Cerebellar cortex (tissue), 1 donor: ENCODE measurements around the gene HAUS7.

Experiments used
- DNase-seq: peaks from one replicate; pipeline ENCODE4 v3.0.0-alpha.2; 2015; ENCODE audit warnings: low spot score

HAUS7 gene

DNA sequence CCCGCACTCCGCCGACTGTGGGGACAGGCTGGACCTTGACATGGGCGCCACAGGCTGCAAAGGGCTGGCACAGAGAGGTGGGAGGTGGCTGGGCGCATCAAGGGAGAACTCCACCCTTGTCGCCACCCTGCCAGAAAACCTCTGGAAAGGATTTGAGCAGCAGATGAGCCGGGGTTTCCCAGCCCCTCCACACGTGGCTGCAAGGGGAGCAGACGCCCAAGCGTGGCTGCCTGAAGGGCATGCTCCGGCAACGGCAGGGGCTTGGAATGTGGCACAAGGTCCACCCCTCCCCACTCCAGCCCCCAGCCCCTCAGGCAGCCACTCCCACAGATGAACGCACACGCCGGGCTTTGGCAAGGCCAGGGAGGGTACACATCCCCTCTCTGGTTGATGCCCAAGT is 29.0 kb upstream of the HAUS7 start:
- no peak for DNase-seq

DNA sequence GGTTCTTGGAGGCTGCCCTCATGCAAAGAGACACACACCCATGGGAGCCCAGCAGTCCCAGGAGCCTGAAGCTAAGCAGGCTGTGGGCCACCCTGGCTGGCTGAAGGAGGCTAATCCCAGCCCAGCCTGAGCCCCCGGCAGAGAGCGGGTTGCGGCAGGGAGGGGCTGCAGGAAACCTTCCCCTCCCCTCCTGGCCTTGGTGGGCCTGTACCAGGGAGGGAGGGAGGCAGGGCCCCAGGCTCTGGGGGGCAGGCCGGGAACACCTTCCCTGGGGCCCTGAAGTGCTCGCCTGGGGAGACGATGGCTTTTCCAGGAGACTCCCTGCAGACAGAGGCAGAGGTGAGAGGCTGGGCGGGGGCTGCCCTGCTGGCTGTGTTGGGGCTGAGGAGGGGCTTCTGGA is 28.1 kb upstream of the HAUS7 start:
- DNase-seq = no peak

DNA sequence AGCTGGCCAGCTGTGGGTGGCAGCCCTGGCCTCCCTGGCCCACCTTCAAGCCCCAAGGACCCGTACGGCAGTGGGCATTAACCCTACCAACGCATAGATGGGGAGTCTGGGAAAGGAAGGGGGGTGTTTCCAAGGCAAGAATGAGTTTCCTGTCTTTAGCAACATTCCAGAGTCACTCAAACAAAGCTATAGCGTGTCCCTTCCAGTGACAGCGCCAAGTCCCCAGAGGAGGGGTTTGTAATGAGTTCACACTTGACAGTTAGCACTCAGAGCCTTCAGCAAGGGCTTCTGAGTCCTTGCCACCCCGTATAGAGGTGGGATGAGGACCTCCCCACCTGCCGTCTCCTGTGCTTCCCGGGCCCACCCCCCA is 26.2 kb upstream of the HAUS7 start:
- DNase-seq = no peak

DNA sequence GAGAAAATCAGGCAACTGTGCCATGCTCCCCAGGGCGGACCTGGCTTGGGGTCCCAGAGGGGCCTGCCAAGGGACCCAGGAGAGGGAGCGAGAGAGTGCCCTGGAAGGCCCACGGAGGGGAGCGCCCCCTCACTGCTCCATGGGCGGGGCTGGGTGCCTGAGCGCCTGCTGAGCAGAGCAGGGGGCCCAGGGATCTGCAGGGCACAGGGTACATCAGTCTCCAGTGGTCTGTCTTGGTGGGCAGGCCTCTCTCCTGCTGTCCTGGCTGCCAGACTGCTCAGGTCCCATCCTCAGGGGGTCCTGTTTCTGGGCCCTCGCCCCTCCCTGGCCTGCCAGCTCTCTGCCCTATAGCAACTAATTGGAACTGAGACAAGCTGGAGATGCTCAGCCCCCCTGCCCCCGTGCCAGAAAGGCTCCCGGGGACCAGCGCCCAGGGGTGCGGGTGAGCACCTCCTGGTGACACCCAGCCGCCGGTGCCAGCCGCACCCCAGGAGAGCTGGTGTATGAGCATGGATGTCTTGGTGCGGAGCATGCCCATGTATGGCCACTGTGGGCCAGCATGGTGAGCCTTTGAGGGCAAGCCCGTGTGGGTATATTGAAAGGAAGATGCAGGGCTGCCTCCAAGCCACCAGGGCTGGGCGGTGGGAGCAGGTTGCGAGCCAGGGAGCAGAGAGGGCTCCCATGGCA is 25.7 kb upstream of the HAUS7 start:
- DNase-seq = no peak

DNA sequence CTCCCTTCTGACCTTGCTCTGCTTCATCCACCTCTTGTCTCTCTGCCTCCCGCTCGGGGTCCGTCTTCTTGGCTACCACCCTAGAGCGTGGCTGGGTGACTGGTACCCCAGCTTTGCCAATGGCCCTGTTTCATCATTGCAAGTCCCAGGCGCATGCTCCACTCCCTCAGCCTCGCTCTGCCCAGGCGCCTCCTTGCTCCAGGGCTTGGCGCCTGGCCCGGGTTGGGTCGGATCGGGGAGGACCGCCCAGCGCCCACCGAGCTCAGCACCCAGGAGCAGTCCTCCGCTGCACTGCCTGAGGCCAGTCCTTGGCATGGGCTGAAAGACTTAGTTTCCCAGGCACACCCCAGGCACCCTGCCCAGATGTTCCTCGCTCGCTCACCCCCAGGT is 25.0 kb upstream of the HAUS7 start:
- DNase-seq = no peak

DNA sequence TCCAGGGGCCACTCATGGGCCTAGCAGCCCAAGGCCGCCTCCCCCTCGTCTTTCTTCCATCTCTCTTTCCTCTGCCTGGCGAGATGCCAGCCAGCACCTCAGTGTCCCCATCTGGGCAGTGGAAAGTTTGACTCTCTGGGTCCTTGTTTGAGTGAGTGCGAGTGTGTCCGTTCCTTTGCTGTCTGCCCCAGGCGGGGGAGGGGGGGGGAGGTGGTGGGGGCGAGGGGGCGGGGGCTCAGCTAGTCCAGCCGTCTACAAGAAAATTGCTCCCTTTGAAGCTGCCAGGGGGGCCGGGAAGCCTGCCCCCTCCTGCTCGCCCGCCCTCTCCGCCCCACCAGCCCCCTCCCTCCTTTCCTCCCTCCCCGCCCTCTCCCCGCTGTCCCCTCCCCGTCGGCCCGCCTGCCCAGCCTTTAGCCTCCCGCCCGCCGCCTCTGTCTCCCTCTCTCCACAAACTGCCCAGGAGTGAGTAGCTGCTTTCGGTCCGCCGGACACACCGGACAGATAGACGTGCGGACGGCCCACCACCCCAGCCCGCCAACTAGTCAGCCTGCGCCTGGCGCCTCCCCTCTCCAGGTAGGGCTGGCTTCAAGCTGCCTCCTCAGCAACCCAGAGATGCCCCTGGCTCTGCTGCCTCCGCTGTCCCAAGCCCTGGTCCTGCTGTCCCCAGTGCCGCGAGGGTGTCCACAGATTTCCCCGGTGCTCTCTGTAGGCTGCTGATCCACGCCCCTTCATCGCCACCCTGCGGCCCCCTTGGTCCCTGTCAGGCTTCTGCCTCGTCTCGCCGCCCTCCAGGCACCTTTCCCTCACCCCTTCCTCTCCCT is 24.4 kb upstream of the HAUS7 start, which contains the start of gene BGN:
Gene BGN (plus strand): TSS at position 440 of the 821 bp plus-strand sequence. CDS start 9,652 bp downstream, outside the sequence.
- DNase-seq = no peak

DNA sequence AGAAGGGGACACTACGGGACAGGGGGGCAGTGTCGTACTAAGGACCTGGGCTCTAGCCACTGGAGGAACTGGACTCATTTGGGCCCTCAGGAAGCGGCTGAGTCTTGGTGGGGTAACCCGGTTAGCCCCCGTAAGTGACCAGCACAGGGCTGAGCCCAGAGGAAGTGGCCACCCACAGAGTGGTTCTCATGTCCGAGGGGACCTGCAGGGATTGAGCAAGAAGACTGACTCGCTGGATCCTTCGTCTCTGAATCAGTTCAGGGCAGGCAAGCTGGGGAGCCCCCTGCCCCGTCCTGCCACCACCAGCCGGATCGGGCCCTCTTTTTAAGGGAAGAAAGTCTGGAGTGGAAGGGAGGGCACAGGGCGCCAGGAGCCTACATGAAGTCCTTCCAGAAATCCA is 23.7 kb upstream of the HAUS7 start:
- DNase-seq = no peak

DNA sequence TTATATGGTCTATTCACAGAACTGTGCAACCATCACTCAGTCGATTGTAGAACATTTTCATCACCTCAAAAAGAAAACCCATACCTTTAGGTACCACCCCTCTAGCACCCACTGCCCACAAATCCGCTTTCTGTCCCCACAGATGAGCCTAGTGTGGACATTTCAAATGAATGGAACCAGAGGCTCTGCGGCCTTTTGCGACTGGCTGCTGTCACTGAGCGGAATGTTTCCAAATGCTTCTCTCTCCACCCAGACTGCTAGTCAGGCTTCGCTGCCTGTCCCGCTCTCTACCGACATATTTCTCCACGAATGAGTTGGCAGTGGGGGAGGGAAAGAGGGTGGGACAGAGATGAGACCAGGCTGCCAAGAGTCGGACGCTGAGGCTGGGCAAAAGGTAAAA is 22.7 kb upstream of the HAUS7 start:
- no peak for DNase-seq

DNA sequence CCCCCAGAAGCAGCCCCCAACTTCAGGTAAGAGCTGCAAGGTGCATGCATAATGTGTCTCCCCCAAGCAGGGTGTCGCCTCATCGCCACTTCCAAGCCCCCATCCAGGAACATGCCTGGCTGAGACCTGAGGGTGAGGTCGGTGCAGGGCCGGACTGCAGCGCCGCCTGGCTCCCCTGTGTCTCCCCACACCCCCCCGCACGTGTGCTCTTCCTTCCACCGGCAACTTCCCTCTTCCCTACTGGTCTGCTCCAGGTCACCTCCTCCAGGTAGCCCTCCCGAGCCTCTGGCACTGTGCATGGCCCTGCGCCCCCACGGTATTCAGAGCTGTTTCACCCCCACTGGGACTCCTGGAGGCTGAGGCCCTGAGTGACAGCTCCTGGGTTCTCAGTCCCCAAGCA is 22.2 kb upstream of the HAUS7 start:
- DNase-seq = no peak

DNA sequence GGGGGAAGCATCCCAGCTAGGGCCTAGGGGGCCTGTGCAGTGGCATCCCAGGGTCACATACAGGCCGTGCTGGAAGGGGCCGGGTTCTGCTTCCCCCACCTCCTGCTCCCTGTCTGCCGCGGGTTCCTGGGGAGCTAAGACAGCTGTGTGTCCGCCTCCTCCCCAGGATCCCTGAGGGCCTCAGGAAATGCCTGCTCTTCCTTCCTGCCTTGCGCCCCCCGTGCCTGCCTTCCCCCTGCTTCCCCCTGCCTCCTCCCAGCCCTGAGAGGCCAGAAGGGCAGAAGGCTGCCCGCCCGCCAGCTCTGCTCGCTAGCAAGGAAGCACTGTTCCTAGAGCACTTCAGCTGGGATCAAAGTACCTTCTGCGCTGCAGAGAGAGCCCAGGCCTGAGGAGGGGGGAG is 21.5 kb upstream of the HAUS7 start:
- no peak for DNase-seq

DNA sequence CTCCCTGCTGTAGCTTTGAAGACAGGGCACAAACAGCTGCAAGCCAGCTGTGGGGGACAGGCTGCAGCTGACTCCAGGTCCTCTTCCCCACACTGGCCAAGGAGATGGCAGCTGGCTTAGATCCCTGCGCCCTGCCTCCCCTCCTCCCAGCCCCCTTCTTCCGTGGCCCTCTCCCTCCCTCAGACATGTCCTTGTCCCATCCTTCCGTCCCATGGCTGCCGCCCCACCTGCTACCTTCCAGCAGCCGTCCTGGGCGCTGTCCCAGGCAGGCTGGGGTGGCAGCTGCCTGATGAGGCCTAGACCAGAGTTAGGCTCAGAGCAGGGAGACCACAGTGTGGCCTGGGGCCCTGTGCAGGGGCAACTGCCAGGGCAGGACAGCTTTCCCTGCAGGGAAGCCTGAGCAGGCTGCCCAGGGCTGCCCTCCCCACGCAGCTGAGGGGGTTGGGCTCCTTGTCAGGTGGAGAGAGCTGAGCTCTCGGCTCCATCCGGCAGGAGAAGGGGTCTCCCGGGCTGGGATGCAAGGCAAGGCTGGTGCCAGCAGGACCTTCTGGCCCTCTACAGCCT is 21.1 kb upstream of the HAUS7 start:
- DNase-seq = no peak

DNA sequence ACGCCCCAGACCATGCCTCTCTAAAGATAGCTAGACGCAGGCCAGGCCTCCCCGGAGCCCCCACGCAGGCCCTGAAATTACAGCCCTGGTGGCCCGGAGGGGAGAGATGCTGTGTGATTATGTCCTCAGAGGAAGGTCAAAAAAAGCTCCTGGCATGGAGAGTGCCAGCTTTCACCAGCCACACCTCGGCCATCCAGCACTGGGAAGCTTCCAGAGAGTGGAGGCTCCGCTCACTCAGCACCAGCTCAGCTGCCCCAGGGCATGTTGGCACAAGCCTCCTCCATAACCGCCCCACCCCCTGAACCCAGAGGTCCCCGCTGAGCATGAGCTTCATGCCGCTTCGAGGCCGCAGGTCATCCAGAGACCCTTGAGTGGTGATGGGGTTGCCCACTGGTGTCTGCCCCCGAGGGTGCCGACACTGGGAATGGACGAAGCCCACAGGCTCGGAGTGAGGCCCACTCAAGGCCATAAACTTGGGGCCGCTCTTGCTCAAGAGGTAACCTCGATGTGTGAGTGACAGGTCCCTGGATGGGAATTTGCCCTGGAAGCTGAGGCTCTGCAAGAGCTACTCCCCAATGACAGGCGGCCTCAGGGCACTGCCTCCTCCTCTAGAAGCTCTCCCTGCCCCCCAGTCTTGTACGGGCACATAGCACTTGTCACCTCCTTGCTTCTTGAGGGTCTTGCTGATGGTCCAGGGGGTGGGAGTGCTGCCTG is 20.0 kb upstream of the HAUS7 start:
- no peak for DNase-seq

DNA sequence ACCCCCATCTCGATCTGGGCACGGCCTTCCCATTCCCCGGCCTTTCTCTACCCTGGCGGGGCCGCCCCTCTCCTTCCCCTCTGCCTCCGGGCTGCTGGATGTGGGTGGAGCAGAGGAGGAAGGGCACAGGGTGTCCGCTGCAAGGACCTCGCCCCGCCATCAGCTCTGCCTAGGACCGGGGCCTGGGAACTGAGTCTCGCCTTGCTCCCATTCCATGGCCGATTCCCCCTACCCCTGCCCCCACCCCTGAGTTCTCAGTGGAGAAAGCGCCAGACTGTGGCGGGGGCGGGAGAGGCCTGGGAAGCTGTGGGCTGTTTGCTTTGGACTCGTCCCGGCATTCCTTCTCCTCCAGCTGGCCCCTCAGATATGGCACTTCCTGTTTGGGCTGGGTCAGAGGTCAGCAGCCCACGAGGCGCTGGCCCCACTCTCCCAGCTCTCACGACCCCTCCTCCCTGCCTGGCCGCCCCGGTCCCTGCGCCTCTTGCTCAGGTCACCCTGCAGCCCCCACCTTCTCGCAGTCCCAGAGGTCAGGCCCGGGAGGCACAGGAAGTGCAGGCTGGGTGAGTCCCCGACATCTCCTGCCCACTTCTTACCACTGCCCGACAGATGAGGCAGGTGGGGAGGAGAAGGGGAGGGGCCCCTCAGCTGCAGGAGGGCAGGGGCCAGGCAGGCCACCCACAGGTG is 18.0 kb upstream of the HAUS7 start:
- no peak for DNase-seq

DNA sequence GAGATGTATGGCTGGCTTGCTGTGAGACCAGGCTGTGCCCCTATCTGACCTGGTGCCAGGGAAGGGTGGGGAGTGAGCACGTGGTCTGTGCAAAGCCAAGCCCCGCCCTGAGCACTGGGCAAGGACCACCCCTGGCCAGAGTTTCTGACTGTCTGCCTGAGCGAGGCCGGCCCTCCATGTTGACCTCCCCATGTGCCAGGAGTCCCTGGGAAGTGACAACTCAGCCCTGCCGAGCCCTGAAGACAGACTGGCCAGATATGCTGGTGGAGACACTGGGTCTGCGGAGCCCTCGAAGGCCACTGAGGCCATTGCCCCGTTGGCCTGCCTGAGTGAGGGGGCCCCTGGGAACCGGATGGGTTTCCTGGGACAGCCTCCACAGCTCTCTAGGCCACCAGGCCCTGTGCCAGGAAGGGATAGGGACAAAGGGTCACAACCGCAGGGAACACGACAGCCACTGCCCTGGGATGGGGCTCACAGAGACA is 17.3 kb upstream of the HAUS7 start:
- DNase-seq = no peak

DNA sequence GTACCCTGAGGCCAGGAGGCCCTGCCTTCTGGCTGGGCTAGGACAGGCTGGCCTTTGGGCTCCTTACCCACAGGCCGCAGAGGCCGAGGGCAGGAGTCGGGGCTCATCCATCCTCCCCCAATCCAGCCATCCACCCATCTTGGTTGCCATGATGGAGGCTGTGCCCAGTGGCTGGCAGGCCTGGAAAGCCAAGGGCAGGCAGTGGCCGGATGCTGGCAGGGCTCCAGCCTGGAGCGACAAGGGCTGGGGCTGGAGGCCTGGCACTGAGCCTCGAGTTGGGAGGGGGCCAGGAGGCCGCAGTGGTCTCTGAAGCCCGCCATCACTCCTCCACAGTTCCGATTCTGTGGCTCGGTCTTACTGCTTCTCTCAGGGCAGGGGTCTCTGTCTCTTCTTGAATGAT is 15.8 kb upstream of the HAUS7 start:
- DNase-seq = no peak

DNA sequence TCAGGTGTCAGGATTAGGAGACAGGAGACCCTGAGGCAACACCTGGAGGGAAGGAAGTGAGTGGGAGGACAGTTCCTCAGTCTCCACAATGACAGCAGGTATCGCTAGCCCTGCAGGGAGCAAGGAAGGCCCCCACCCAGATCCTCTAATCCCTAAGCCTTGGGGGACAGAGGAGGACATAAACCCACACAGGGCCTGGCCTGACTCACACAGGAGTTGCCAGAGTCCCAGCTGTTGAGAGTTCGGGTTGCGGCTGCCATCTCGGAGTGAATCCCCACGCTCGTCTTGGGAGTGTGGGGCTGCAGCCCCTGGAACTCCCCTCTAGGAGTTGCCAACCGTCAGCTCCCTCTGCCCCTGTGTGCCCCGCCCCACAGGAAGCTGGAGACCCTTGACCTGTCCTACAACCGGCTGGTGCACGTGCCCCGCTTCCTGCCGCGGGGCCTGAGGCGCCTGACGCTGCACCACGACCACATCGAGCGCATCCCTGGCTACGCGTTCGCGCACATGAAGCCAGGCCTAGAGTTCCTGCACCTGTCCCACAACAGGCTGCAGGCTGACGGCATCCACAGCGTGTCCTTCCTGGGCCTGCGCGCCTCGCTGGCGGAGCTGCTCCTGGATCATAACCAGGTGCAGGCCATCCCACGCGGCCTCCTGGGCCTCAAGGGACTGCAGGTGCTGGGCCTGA is 15.2 kb upstream of the HAUS7 start:
- DNase-seq = no peak

DNA sequence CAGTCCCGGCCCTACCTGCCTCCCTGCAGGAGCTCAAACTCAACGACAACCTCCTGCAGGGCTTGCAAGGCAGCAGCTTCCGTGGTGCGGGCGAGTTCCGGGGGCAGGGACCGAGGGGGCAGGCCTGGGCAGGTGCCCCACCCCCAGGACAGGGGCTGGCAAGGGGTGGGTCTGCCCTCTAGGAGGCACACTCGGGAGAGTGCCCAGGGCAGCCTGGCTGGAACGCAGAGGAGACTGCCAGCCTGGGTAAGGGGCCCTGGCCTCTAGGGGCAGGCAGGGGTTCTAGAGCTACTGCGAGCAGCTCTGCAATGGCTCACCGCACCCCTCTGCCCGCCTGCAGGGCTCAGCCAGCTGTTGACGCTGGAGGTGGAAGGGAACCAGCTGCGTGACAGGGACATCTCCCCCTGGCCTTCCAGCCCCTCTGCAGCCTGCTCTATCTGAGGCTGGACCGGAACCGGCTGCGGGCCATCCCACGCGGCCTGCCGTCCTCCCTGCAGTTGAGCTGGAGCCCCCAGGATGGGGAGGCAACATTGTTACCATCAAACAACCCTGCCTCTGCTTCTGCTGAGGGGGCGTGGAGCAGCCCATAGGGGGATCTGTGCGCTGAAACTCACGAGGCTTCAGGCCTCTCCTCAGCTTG is 12.1 kb upstream of the HAUS7 start:
- DNase-seq = no peak

DNA sequence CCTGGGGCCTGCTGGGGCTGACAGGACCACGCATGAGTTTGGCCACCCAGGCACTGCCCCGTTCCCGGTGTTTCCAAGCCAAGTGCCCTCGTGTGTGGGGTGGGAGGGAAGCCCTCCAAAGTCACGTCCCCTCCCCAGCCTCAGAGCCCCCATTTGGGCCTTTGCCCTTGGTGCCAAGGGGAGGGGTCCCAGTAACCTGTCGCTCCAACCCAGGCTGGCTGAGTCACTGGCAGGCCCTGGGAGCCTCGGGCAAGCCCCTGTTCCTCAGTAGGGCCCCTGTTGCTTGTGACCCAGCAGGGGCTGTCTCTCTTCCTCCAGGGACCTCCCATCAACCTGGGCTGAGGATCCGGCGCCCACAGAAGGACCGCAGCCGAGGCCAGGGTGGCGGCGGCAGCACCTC is 10.7 kb upstream of the HAUS7 start:
- no peak for DNase-seq

DNA sequence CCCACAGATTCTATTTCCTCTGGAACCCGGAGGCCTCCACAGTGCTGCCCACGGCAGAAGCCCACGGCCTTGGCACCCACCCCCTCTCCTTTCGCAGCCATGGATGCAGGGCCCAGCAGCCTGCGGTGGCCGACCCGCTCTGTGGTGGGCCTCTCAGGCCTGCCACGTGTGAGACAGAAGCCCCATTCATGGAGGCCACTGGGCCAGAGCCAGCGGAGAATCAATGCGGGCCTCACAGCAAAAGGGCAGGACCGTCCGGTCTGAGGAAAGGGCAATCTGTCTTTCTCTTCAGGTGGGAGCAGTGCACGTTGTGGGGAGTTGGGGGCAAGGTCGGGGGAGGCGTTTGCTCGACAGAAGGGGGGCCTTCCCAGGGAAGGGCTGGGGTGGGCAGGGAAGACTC is 8.4 kb upstream of the HAUS7 start:
- no peak for DNase-seq

DNA sequence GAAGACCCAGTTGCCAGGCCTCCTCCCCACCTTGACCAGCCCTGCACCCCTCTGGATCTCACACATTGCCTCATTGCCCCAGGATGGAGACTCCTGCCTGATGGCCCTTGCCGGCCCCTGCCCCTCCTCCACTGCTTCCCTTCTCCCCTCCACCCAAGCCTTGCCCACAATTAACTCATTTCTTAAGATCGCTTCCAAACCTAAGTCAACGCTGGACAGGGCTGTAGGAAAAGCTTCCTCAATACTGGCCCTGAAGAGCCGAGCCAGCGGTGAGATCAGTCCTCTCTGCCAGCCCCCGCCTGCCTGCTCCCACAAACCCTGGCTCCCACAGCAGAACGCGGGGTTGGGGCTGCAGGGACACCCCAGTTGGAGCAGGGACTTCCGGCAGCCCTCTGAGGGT is 7.5 kb upstream of the HAUS7 start:
- no peak for DNase-seq

DNA sequence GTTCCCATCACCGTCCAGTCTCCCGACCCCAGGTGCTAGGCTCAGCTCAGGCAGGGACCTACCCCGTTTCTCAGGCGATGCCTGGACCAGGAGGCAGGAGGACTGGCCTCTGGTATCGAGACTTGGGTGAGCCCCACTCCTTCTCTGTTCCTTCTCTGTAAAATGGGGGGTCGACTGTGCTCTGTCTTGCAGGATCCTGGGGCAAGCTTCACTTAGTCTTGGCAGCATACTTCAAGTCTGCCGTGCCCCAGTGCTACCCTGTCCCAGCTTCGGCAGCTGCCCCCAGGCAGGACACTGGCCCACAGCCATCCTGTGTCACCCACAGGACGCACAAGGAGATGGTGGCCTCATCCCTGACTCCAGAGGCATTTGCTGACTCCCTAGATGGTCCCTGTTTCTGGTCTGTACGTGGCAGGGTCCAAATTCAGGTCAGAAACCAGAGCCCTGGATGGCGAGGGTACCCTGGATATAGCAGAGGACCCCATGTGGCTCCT is 7.0 kb upstream of the HAUS7 start:
- DNase-seq = no peak
